HAP-1 (cell line): ENCODE results near the gene METTL26.

ENCODE experiments used
- DNase-seq, 2 experiments: peaks; one replicate each; pipeline ENCODE4 v3.0.0-alpha.2; 2016 to 2020; ENCODE audit warnings: low spot score in 2 of 2
- H3K27me3 ChIP-seq: fragments of 250-450 bp; sonication (Bioruptor Pico); 2 replicates; pipeline ENCODE4 v1.5.1; 2020; ENCODE audit warnings: low read depth, mild to moderate bottlenecking, moderate library complexity
- H3K36me3 ChIP-seq: fragments of 250-450 bp; sonication (Bioruptor Pico); replicated peaks from 2 replicates; pipeline ENCODE4 v1.5.1; 2020; ENCODE audit warnings: mild to moderate bottlenecking
- H3K4me1 ChIP-seq: fragments of 250-450 bp; sonication (Bioruptor Pico); 2 replicates; pipeline ENCODE4 v1.5.1; 2020; ENCODE audit warnings: mild to moderate bottlenecking
- H3K4me3 ChIP-seq: fragments of 250-450 bp; sonication (Bioruptor Pico); 2 replicates; pipeline ENCODE4 v1.5.1; 2020; ENCODE audit warnings: mild to moderate bottlenecking, moderate library complexity
- H3K9me3 ChIP-seq: fragments of 250-450 bp; sonication (Bioruptor Pico); 2 replicates; pipeline ENCODE4 v1.5.1; 2020; ENCODE audit warnings: mild to moderate bottlenecking, moderate library complexity
- in situ Hi-C: fragments of 300-500 bp; cut with MboI; formaldehyde crosslinking; loops from 3 replicates; pipeline ENCODE4 v1.14.3; 2020; ENCODE audit warnings: low sequenced_read_pairs, inconsistent platforms, mixed read lengths

The METTL26 gene

GRCh38 chr16:624526-625070, 11.5 kb downstream of the METTL26 start:
- no peaks in the 10 kb centered on the region for H3K9me3 ChIP-seq
- no peak overlapping the region for H3K4me3 ChIP-seq
- peaks cover 3% of the 10 kb centered on the region; the same call in 1 of the 2 replicates for H3K36me3 ChIP-seq
- no peak for DNase-seq
- H3K4me1 ChIP-seq, result no peaks in the 10 kb centered on the region
- H3K27me3 ChIP-seq, result no peaks in the 10 kb centered on the region
- in situ Hi-C loops, result no loop called here

GRCh38 chr16:622920-623280, 13.2 kb downstream of the METTL26 start:
- Histone ChIP-seq H3K36me3 (no peaks in the 10 kb centered on the region), H3K9me3 (no peaks in the 10 kb centered on the region), H3K27me3 (no peaks in the 10 kb centered on the region), H3K4me1 (no peaks in the 10 kb centered on the region), H3K4me3 (no peak overlapping the region)
- in situ Hi-C loops, result no loop called here
- no peak for DNase-seq

- no peaks in the 10 kb centered on the region for H3K9me3 ChIP-seq
- H3K4me3 ChIP-seq, result no peak overlapping the region
- H3K36me3 ChIP-seq, result no peaks in the 10 kb centered on the region
- no peak for DNase-seq
- no peaks in the 10 kb centered on the region for H3K4me1 ChIP-seq
- in situ Hi-C loops, result no loop called here
- no peaks in the 10 kb centered on the region for H3K27me3 ChIP-seq
Observed at GRCh38 chr16:621526-622105, 14.5 kb downstream of the METTL26 start.

- DNase-seq, result no peak
- Histone ChIP-seq H3K4me1 (no peaks in the 10 kb centered on the region), H3K9me3 (no peaks in the 10 kb centered on the region), H3K27me3 (no peaks in the 10 kb centered on the region), H3K36me3 (no peaks in the 10 kb centered on the region), H3K4me3 (no peak overlapping the region)
- in situ Hi-C loops, result no loop called here
Observed at GRCh38 chr16:620700-621525, 15.2 kb downstream of the METTL26 start.

- H3K4me3 ChIP-seq, result no peak overlapping the region
- DNase-seq, result no peak
- in situ Hi-C loops, result no loop called here
- H3K27me3 ChIP-seq, result no peaks in the 10 kb centered on the region
- H3K36me3 ChIP-seq, result no peaks in the 10 kb centered on the region
- no peaks in the 10 kb centered on the region for H3K4me1 ChIP-seq
- no peaks in the 10 kb centered on the region for H3K9me3 ChIP-seq
Observed at GRCh38 chr16:619476-620100, 16.5 kb downstream of the METTL26 start.

- no peaks in the 10 kb centered on the region for H3K27me3 ChIP-seq
- H3K36me3 ChIP-seq, result no peaks in the 10 kb centered on the region
- DNase-seq, result no peak
- in situ Hi-C loops, result no loop called here
- no peak overlapping the region for H3K4me3 ChIP-seq
- no peaks in the 10 kb centered on the region for H3K9me3 ChIP-seq
- no peaks in the 10 kb centered on the region for H3K4me1 ChIP-seq
Observed at GRCh38 chr16:617855-618254, 18.2 kb downstream of the METTL26 start.

- Histone ChIP-seq H3K4me3 (no peak overlapping the region), H3K9me3 (no peaks in the 10 kb centered on the region), H3K27me3 (no peaks in the 10 kb centered on the region), H3K4me1 (no peaks in the 10 kb centered on the region), H3K36me3 (no peaks in the 10 kb centered on the region)
- no peak for DNase-seq
- in situ Hi-C loops, result no loop called here
Observed at GRCh38 chr16:616733-617586, 19.1 kb downstream of the METTL26 start.

- Histone ChIP-seq H3K27me3 (no peaks in the 10 kb centered on the region), H3K4me1 (no peaks in the 10 kb centered on the region), H3K4me3 (no peak overlapping the region), H3K9me3 (no peaks in the 10 kb centered on the region), H3K36me3 (no peaks in the 10 kb centered on the region)
- in situ Hi-C loops, result no loop called here
- no peak for DNase-seq
Observed at GRCh38 chr16:615122-615521, 21.0 kb downstream of the METTL26 start.

- no peak overlapping the region for H3K4me3 ChIP-seq
- no peaks in the 10 kb centered on the region for H3K9me3 ChIP-seq
- no peaks in the 10 kb centered on the region for H3K4me1 ChIP-seq
- in situ Hi-C loops, result no loop called here
- no peaks in the 10 kb centered on the region for H3K27me3 ChIP-seq
- no peaks in the 10 kb centered on the region for H3K36me3 ChIP-seq
- peak in 1 of 2 experiments; percentile 65 for DNase-seq
Observed at GRCh38 chr16:610513-611381, 25.4 kb downstream of the METTL26 start.

GRCh38 chr16:609984-610383, 26.1 kb downstream of the METTL26 start:
- DNase-seq, result no peak
- Histone ChIP-seq H3K9me3 (peaks cover 4% of the 10 kb centered on the region), H3K4me3 (no peak overlapping the region), H3K4me1 (no peaks in the 10 kb centered on the region), H3K27me3 (no peaks in the 10 kb centered on the region), H3K36me3 (no peaks in the 10 kb centered on the region)
- in situ Hi-C loops, result no loop called here

GRCh38 chr16:609316-609715, 26.8 kb downstream of the METTL26 start:
- peaks cover 4% of the 10 kb centered on the region for H3K9me3 ChIP-seq
- H3K27me3 ChIP-seq, result no peaks in the 10 kb centered on the region
- in situ Hi-C loops, result no loop called here
- no peak overlapping the region for H3K4me3 ChIP-seq
- H3K4me1 ChIP-seq, result no peaks in the 10 kb centered on the region
- DNase-seq, result no peak
- no peaks in the 10 kb centered on the region for H3K36me3 ChIP-seq

GRCh38 chr16:608019-608418, 28.1 kb downstream of the METTL26 start:
- Histone ChIP-seq H3K36me3 (no peaks in the 10 kb centered on the region), H3K4me3 (no peak overlapping the region), H3K27me3 (no peaks in the 10 kb centered on the region), H3K9me3 (peaks cover 4% of the 10 kb centered on the region), H3K4me1 (no peaks in the 10 kb centered on the region)
- DNase-seq, result no peak
- in situ Hi-C loops, result no loop called here
